WTC11 (cell line): ENCODE measurements around the gene FOXO1. TPM values are rescaled to one million over a fixed set of nuclear protein-coding genes. Genes with fewer than 3 reads are reported as not detected.
A peak's percentile ranks its signal among the peaks of the same experiment; 100 is the strongest.

Source experiments
- ATAC-seq: fragments of 200-7000 bp; cut with Tn5 transposase; 2 replicates; pipeline ENCODE4 v1.10.0; 2021; ENCODE audit warnings: mild to moderate bottlenecking, moderate library complexity
- CTCF ChIA-PET: fragments of 300-600 bp; sonication (Branson Sonifier 250); formaldehyde crosslinking; loops from one replicate; lab custom pipeline; 2021; ENCODE audit warnings: antibody characterized with exemption; lab: Charles Lee
- POLR2A ChIA-PET: fragments of 350-600 bp; sonication (Branson Sonifier 250); formaldehyde crosslinking; loops from one replicate; lab custom pipeline; 2021; ENCODE audit warnings: antibody characterized with exemption; lab: Charles Lee
- DNase-seq: peaks from one replicate; pipeline ENCODE4 v3.0.0; 2021; ENCODE audit warnings: low spot score
- H3K27ac Mint-ChIP-seq: 2 replicates; pipeline ENCODE4 v1.8.0; 2021; ENCODE audit warnings: mixed read lengths
- H3K27me3 Mint-ChIP-seq: 2 replicates; pipeline ENCODE4 v1.8.0; 2021; ENCODE audit warnings: low read depth, mild to moderate bottlenecking, moderate library complexity, mixed read lengths
- H3K36me3 Mint-ChIP-seq: 2 replicates; pipeline ENCODE4 v1.8.0; 2021; ENCODE audit warnings: mixed read lengths
- H3K4me1 Mint-ChIP-seq: 2 replicates; pipeline ENCODE4 v1.8.0; 2022; ENCODE audit warnings: mixed read lengths
- H3K4me3 Mint-ChIP-seq: 2 replicates; pipeline ENCODE4 v1.8.0; 2021; ENCODE audit warnings: mild to moderate bottlenecking, moderate library complexity, mixed read lengths
- H3K9me3 Mint-ChIP-seq: 2 replicates; pipeline ENCODE4 v1.8.0; 2021; ENCODE audit warnings: mixed read lengths
- ATF1 ChIP-seq: sonication (generic); formaldehyde crosslinking; IDR thresholded peaks from 2 replicates; pipeline ENCODE4 v1.8.1; 2023; ENCODE audit warnings: mild to moderate bottlenecking, moderate library complexity, missing genetic modification reagents
- CBFB ChIP-seq: sonication (generic); formaldehyde crosslinking; IDR thresholded peaks from 2 replicates; pipeline ENCODE4 v1.8.1; 2022; ENCODE audit warnings: mild to moderate bottlenecking, low read depth, missing genetic modification reagents
- E2F1 ChIP-seq: sonication (generic); formaldehyde crosslinking; IDR thresholded peaks from 2 replicates; pipeline ENCODE4 v1.8.0; 2022; ENCODE audit warnings: mild to moderate bottlenecking, missing genetic modification reagents
- EMX1 ChIP-seq: fragments of 250-450 bp; sonication (Bioruptor Pico); IDR thresholded peaks from 2 replicates; pipeline ENCODE4 v1.8.0; 2021; ENCODE audit warnings: mild to moderate bottlenecking
- ESRRA ChIP-seq: sonication (generic); formaldehyde crosslinking; IDR thresholded peaks from 2 replicates; pipeline ENCODE4 v1.8.1; 2022; ENCODE audit warnings: mild to moderate bottlenecking, missing genetic modification reagents, borderline replicate concordance
- FOXK1 ChIP-seq: sonication (generic); formaldehyde crosslinking; IDR thresholded peaks from 2 replicates; pipeline ENCODE4 v1.8.0; 2022; ENCODE audit warnings: mild to moderate bottlenecking, moderate library complexity, missing genetic modification reagents
- FOXP4 ChIP-seq: sonication (generic); formaldehyde crosslinking; IDR thresholded peaks from 2 replicates; pipeline ENCODE4 v1.8.0; 2022; ENCODE audit warnings: mild to moderate bottlenecking, missing genetic modification reagents
- HMGXB4 ChIP-seq: sonication (generic); formaldehyde crosslinking; IDR thresholded peaks from 2 replicates; pipeline ENCODE4 v1.8.1; 2023; ENCODE audit warnings: mild to moderate bottlenecking, moderate library complexity, missing genetic modification reagents
- JAZF1 ChIP-seq: fragments of 250-450 bp; sonication (Bioruptor Pico); IDR thresholded peaks from 2 replicates; pipeline ENCODE4 v1.9.0; 2021; ENCODE audit warnings: moderate library complexity, mild to moderate bottlenecking, inconsistent platforms
- MLX ChIP-seq: sonication (generic); formaldehyde crosslinking; IDR thresholded peaks from 2 replicates; pipeline ENCODE4 v1.8.1; 2023; ENCODE audit warnings: mild to moderate bottlenecking, missing genetic modification reagents, moderate library complexity
- NR1H2 ChIP-seq: sonication (generic); formaldehyde crosslinking; IDR thresholded peaks from 2 replicates; pipeline ENCODE4 v1.9.0; 2021; ENCODE audit warnings: mild to moderate bottlenecking, moderate library complexity, missing genetic modification reagents
- NR3C1 ChIP-seq: sonication (generic); formaldehyde crosslinking; conservative IDR thresholded peaks from 2 replicates; pipeline ENCODE4 v1.8.1; 2023; ENCODE audit warnings: low read depth, mild to moderate bottlenecking, missing genetic modification reagents
- RORB ChIP-seq: fragments of 250-450 bp; sonication (Bioruptor Pico); IDR thresholded peaks from 2 replicates; pipeline ENCODE4 v1.9.0; 2021; ENCODE audit warnings: mild to moderate bottlenecking
- SOX15 ChIP-seq: fragments of 250-450 bp; sonication (Bioruptor Pico); IDR thresholded peaks from 2 replicates; pipeline ENCODE4 v1.9.0; 2021; ENCODE audit warnings: mild to moderate bottlenecking
- SP1 ChIP-seq: sonication (generic); formaldehyde crosslinking; conservative IDR thresholded peaks from 2 replicates; pipeline ENCODE4 v1.8.1; 2022; ENCODE audit warnings: missing genetic modification reagents
- STAT6 ChIP-seq: sonication (generic); formaldehyde crosslinking; conservative IDR thresholded peaks from 2 replicates; pipeline ENCODE4 v1.8.1; 2023; ENCODE audit warnings: mild to moderate bottlenecking, low read depth, missing genetic modification reagents, moderate library complexity
- USF2 ChIP-seq: sonication (generic); formaldehyde crosslinking; IDR thresholded peaks from 2 replicates; pipeline ENCODE4 v1.8.1; 2023; ENCODE audit warnings: mild to moderate bottlenecking, missing genetic modification reagents, moderate library complexity
- ZNF512 ChIP-seq: sonication (generic); formaldehyde crosslinking; IDR thresholded peaks from 2 replicates; pipeline ENCODE4 v1.8.1; 2022; ENCODE audit warnings: missing genetic modification reagents, borderline replicate concordance
- total RNA-seq: library from RNA; stranded (reverse); gene quantifications from 3 replicates; pipeline ENCODE4 v1.2.3, GENCODE V29; 2021

Gene FOXO1
- total RNA-seq, 1 experiment from 2014 or later = 37.9 TPM

- peak; percentile 30; the same call in 1 of the 2 replicates for ATAC-seq
- ChIA-PET POLR2A (no interaction called here), CTCF (interaction anchor here (0.5 kb wide), 1 partner anchor 284 kb away, joined by 4 read pairs; no protein-coding TSS in a partner anchor)
- no peak overlapping the region for H3K4me3 Mint-ChIP-seq
- TF ChIP-seq HMGXB4 (CRISPR knock-in tag) (no peak), FOXK1 (CRISPR knock-in tag) (no peak), NR1H2 (no peak), JAZF1 (CRISPR knock-in tag) (no peak)
- peaks cover 32% of the 10 kb centered on the region for H3K4me1 Mint-ChIP-seq
- no peaks in the 10 kb centered on the region; the same call in 1 of the 2 replicates for H3K9me3 Mint-ChIP-seq
- H3K27ac Mint-ChIP-seq = no peak overlapping the region
- H3K36me3 Mint-ChIP-seq = no peaks in the 10 kb centered on the region
- H3K27me3 Mint-ChIP-seq = no peaks in the 10 kb centered on the region
- DNase-seq = no peak
Observed at GRCh38 chr13:40537146-40537895, 129.1 kb downstream of the FOXO1 start.

GRCh38 chr13:40536443-40537113 is 129.9 kb downstream of the FOXO1 start:
- Mint-ChIP-seq H3K36me3 (no peaks in the 10 kb centered on the region; the same call in 1 of the 2 replicates), H3K9me3 (no peaks in the 10 kb centered on the region; the same call in none of the 2 replicates), H3K27me3 (no peaks in the 10 kb centered on the region), H3K27ac (no peak overlapping the region), H3K4me1 (peaks cover 32% of the 10 kb centered on the region), H3K4me3 (no peak overlapping the region)
- POLR2A ChIA-PET = no interaction called here
- ATAC-seq (no peak), DNase-seq (no peak)
- CTCF ChIA-PET = interaction anchor here (0.8 to 1.9 kb wide), 2 partner anchors 126 to 132 kb away, joined by 3 to 5 read pairs; no protein-coding TSS in a partner anchor
- TF ChIP-seq FOXP4 (CRISPR knock-in tag) = no peak
- no peak for TF ChIP-seq CBFB
- TF ChIP-seq ATF1 (CRISPR knock-in tag) = no peak
- TF ChIP-seq RORB = no peak
- TF ChIP-seq E2F1 (CRISPR knock-in tag) = no peak
- TF ChIP-seq MLX (CRISPR knock-in tag) = no peak
- TF ChIP-seq ZNF512 (CRISPR knock-in tag) = no peak
- TF ChIP-seq USF2 = no peak
- TF ChIP-seq NR3C1 (CRISPR knock-in tag) = no peak
- no peak for TF ChIP-seq SP1 (CRISPR knock-in tag)
- TF ChIP-seq SOX15 = no peak
- no peak for TF ChIP-seq HMGXB4 (CRISPR knock-in tag)
- no peak for TF ChIP-seq EMX1
- TF ChIP-seq ESRRA (CRISPR knock-in tag) = no peak
- TF ChIP-seq STAT6 (CRISPR knock-in tag) = no peak
